Endothelial cell of umbilical vein (primary cell): Measurements from ENCODE around the gene SYT17. TPM values are rescaled to one million over a fixed set of nuclear protein-coding genes. Genes with fewer than 3 reads are reported as not detected.

Experiments
- BruUV-seq: library from RNA; stranded (reverse); fragments of 400-500 nt; replicated peaks from 2 replicates; lab custom pipeline; 2021; lab: Mats Ljungman, UMichigan
- CTCF ChIA-PET: fragments of 300-600, 350-600 bp; sonication (Branson Sonifier 250); formaldehyde crosslinking; loops from one replicate; lab custom pipeline; 2021; ENCODE audit warnings: antibody characterized with exemption, inconsistent platforms; lab: Charles Lee
- POLR2A ChIA-PET: fragments of 300-600, 350-600 bp; sonication (Branson Sonifier 250); formaldehyde crosslinking; loops from one replicate; lab custom pipeline; 2021; ENCODE audit warnings: antibody characterized with exemption, inconsistent platforms; lab: Charles Lee
- DNase-seq: peaks from one replicate; pipeline ENCODE4 v3.0.0-alpha.2; 2011; ENCODE audit warnings: low read depth, low spot score
- FAIRE-seq: peaks from 2 replicates; lab custom pipeline; 2011; peaks lifted over from hg19 to GRCh38; lab: Jason Lieb, UNC
- H2AFZ ChIP-seq: 2 replicates; pipeline ENCODE4 v1.6.0; 2012; ENCODE audit warnings: low read depth, low read length, control low read depth, inconsistent platforms
- H3K27ac ChIP-seq: 2 replicates; pipeline ENCODE4 v1.5.1; 2011; ENCODE audit warnings: low read depth, mild to moderate bottlenecking, control low read depth, low read length, moderate library complexity; ENCODE audit not compliant: insufficient read depth
- H3K27me3 ChIP-seq, 2 experiments: 2 replicates each; pipeline versions ENCODE4 v1.6.0 to v1.6.1; 2011; ENCODE audit warnings: low read length in 2 of 2, mixed read lengths in 1 of 2; ENCODE audit not compliant: control insufficient read depth in 2 of 2, insufficient read depth in 2 of 2
- H3K36me3 ChIP-seq, 2 experiments: 2 replicates in 1 of 2; 3 replicates in 1 of 2; pipeline ENCODE4 v1.5.1; 2011; ENCODE audit warnings: low read length in 2 of 2, mild to moderate bottlenecking in 1 of 2, moderate library complexity in 1 of 2; ENCODE audit not compliant: control insufficient read depth in 2 of 2, insufficient read depth in 2 of 2; ENCODE audit errors: extremely low read depth in 1 of 2
- H3K4me1 ChIP-seq: 3 replicates; pipeline ENCODE4 v1.5.1; 2011; ENCODE audit warnings: mild to moderate bottlenecking, low read length; ENCODE audit not compliant: control insufficient read depth, insufficient read depth; ENCODE audit errors: extremely low read depth
- H3K4me2 ChIP-seq: 2 replicates; pipeline ENCODE4 v1.6.1; 2011; ENCODE audit warnings: low read length, control low read depth, mixed read lengths; ENCODE audit not compliant: insufficient read depth
- H3K4me3 ChIP-seq, 3 experiments: fragments of 200-600 bp in 1 of 3; sonication (generic), shearing (Covaris generic) in 1 of 3; replicated peaks in 1 of 3; 2 replicates each; pipeline ENCODE4 v1.5.1; 2011 to 2016; ENCODE audit warnings: control low read depth in 3 of 3, low read length in 3 of 3, mild to moderate bottlenecking in 2 of 3, inconsistent platforms in 1 of 3, low read depth in 1 of 3, moderate library complexity in 1 of 3; ENCODE audit not compliant: insufficient read depth in 1 of 3
- H3K79me2 ChIP-seq: 2 replicates; pipeline ENCODE4 v1.6.0; 2012; ENCODE audit warnings: low read length, inconsistent platforms; ENCODE audit not compliant: control insufficient read depth, insufficient read depth
- H3K9ac ChIP-seq: replicated peaks from 2 replicates; pipeline ENCODE3; 2011; ENCODE audit warnings: low read length, control low read depth; ENCODE audit not compliant: insufficient read depth; ENCODE audit errors: extremely low read depth
- H3K9me1 ChIP-seq: replicated peaks from 3 replicates; pipeline ENCODE4 v1.6.0; 2011; ENCODE audit warnings: mild to moderate bottlenecking, low read length; ENCODE audit not compliant: control insufficient read depth, insufficient read depth; ENCODE audit errors: extremely low read depth
- H3K9me3 ChIP-seq: replicated peaks from 2 replicates; pipeline ENCODE4 v1.5.1; 2012; ENCODE audit warnings: low read length, inconsistent platforms; ENCODE audit not compliant: control insufficient read depth, insufficient read depth
- H4K20me1 ChIP-seq: replicated peaks from 2 replicates; pipeline ENCODE3; 2011; ENCODE audit warnings: mild to moderate bottlenecking, low read length; ENCODE audit not compliant: control insufficient read depth, insufficient read depth; ENCODE audit errors: extremely low read depth
- CTCF ChIP-seq, 2 donors: IDR thresholded peaks; 1 replicate in 1 of 2; 2 replicates in 1 of 2; pipeline ENCODE4 v1.5.1; 2011; ENCODE audit warnings: low read length in 2 of 2, mild to moderate bottlenecking in 2 of 2, moderate library complexity in 2 of 2, control low read depth in 1 of 2, inconsistent platforms in 1 of 2, low read depth in 1 of 2; ENCODE audit not compliant: insufficient read depth in 1 of 2; ENCODE audit errors: extremely low read depth in 1 of 2
- EZH2 ChIP-seq: IDR thresholded peaks from 2 replicates; pipeline ENCODE4 v1.6.1; 2012; ENCODE audit warnings: borderline replicate concordance, low read depth, mild to moderate bottlenecking, moderate library complexity, low read length, inconsistent platforms; ENCODE audit not compliant: severe bottlenecking
- FOS ChIP-seq: IDR thresholded peaks from 2 replicates; pipeline ENCODE4 v1.6.1; 2011; ENCODE audit warnings: mild to moderate bottlenecking, low read length, moderate library complexity, borderline replicate concordance; ENCODE audit not compliant: insufficient read depth
- GATA2 ChIP-seq: IDR thresholded peaks from 2 replicates; pipeline ENCODE4 v1.7.0; 2011; ENCODE audit warnings: low read depth, mild to moderate bottlenecking, moderate library complexity, mixed read lengths, low read length; ENCODE audit not compliant: insufficient read length, insufficient read depth
- JUN ChIP-seq: IDR thresholded peaks from 2 replicates; pipeline ENCODE4 v1.6.1; 2011; ENCODE audit warnings: borderline replicate concordance, low read depth; ENCODE audit not compliant: insufficient read length, insufficient read depth
- MAX ChIP-seq: IDR thresholded peaks from 2 replicates; pipeline ENCODE4 v1.6.1; 2011; ENCODE audit not compliant: insufficient read depth, insufficient read length
- MYC ChIP-seq: IDR thresholded peaks from one replicate; pipeline ENCODE4 v1.6.1; 2011; ENCODE audit warnings: mild to moderate bottlenecking, low read depth, low read length
- POLR2A ChIP-seq: IDR thresholded peaks from 2 replicates; pipeline ENCODE4 v1.6.1; 2012; ENCODE audit warnings: low read depth, mild to moderate bottlenecking, control low read depth, low read length
- POLR2AphosphoS5 ChIP-seq: IDR thresholded peaks from 2 replicates; pipeline ENCODE4 v1.6.1; 2012; ENCODE audit warnings: low read depth, mild to moderate bottlenecking, control low read depth, low read length, moderate library complexity; ENCODE audit not compliant: insufficient read depth
- dilution Hi-C: fragments of 300-500 bp; cut with MboI; formaldehyde crosslinking; loops from one replicate; pipeline ENCODE4 v1.15.0; 2019; ENCODE audit warnings: low sequenced_read_pairs; ENCODE audit not compliant: extremely low pct_ligation_motif_present
- intact Hi-C: fragments of 100-400 bp; cut with micrococcal nuclease; formaldehyde crosslinking; loops from one replicate; pipeline ENCODE4 v1.10.0; 2022
- polyA plus RNA-seq, 4 experiments: library from polyadenylated mRNA; depleted of rRNA in 3 of 4; stranded (reverse) in 3 of 4; unstranded in 1 of 4; fragments of >200 nt; gene quantifications; 2 replicates each; pipeline versions ENCODE4 v1.2.1 to v1.2.3, GENCODE V29; 2011 to 2012; ENCODE audit warnings: missing spikeins in 1 of 4
- total RNA-seq: library from RNA; stranded (reverse); gene quantifications from 2 replicates; pipeline ENCODE4 v1.2.3, GENCODE V29; 2021

Gene SYT17
- total and polyA plus RNA-seq, 2 donors (not counting 3 experiments of a cell fraction or from before 2014, with no cell fraction given): 1.9 to 4.2 TPM

GRCh38 chr16:19283637-19284036 lies 115.6 kb downstream of the SYT17 start:
- Histone ChIP-seq H3K36me3 (no peaks in the 10 kb centered on the region), H3K4me3 (no peak overlapping the region), H3K27me3 (no peaks in the 10 kb centered on the region), H3K4me2 (no peak overlapping the region), H3K9me1 (no peaks in the 10 kb centered on the region), H3K9ac (no peak overlapping the region), H3K79me2 (no peaks in the 10 kb centered on the region), H3K9me3 (no peaks in the 10 kb centered on the region), H4K20me1 (no peaks in the 10 kb centered on the region), H2AFZ (no peak overlapping the region), H3K4me1 (no peaks in the 10 kb centered on the region), H3K27ac (no peak overlapping the region)
- POLR2A ChIA-PET: no interaction called here
- DNase-seq: no peak
- no TSS peak for BruUV-seq
- no peak for FAIRE-seq
- dilution Hi-C loops: no loop called here
- intact Hi-C loops: no loop called here
- TF ChIP-seq EZH2 (no peak), MAX (no peak), CTCF (IDR thresholded peaks at IDR 0.05; ENCODE audit: extremely low read depth in 1 of 2, insufficient read depth in 1 of 2, low read depth in 1 of 2, low read length in 2 of 2) (no peak), GATA2 (no peak), FOS (no peak), MYC (no peak), POLR2AphosphoS5 (no peak), JUN (no peak), POLR2A (no peak)
- CTCF ChIA-PET: no interaction called here
